DND-41 (cell line): ENCODE data around the gene NEURL1B.

Experiments used
- EZH2 ChIP-seq: IDR thresholded peaks from 3 replicates; pipeline ENCODE4 v1.6.1; 2012; ENCODE audit warnings: borderline replicate concordance, low read depth, mild to moderate bottlenecking, moderate library complexity, low read length, inconsistent platforms; ENCODE audit not compliant: severe bottlenecking
- TF ChIP-seq, protein P1 (sequence below): IDR thresholded peaks from 2 replicates; pipeline ENCODE4 v1.5.1; 2012; ENCODE audit warnings: borderline replicate concordance, low read length, moderate library complexity, mild to moderate bottlenecking; ENCODE audit not compliant: poor library complexity, severe bottlenecking; ENCODE audit errors: extremely low read depth

- TF ChIP-seq, protein P1, sequence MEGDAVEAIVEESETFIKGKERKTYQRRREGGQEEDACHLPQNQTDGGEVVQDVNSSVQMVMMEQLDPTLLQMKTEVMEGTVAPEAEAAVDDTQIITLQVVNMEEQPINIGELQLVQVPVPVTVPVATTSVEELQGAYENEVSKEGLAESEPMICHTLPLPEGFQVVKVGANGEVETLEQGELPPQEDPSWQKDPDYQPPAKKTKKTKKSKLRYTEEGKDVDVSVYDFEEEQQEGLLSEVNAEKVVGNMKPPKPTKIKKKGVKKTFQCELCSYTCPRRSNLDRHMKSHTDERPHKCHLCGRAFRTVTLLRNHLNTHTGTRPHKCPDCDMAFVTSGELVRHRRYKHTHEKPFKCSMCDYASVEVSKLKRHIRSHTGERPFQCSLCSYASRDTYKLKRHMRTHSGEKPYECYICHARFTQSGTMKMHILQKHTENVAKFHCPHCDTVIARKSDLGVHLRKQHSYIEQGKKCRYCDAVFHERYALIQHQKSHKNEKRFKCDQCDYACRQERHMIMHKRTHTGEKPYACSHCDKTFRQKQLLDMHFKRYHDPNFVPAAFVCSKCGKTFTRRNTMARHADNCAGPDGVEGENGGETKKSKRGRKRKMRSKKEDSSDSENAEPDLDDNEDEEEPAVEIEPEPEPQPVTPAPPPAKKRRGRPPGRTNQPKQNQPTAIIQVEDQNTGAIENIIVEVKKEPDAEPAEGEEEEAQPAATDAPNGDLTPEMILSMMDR: no peak
- TF ChIP-seq EZH2: no peak
Measured at GRCh38 chr5:172617817-172618216, 23.2 kb upstream of the NEURL1B start.
